Panc1 (cell line): ENCODE measurements around the gene CORO2A. TPM values are rescaled to one million over a fixed set of nuclear protein-coding genes. Genes with fewer than 3 reads are reported as not detected.

Source experiments
- ATAC-seq: fragments of 200-7000 bp; cut with Tn5 transposase; 2 replicates; pipeline ENCODE4 v1.9.1; 2020; ENCODE audit warnings: mild to moderate bottlenecking, moderate library complexity
- BruUV-seq: library from RNA; stranded (reverse); fragments of 400-500 nt; replicated peaks from 2 replicates; lab custom pipeline; 2021; lab: Mats Ljungman, UMichigan
- CTCF ChIA-PET: fragments of 300-600 bp; sonication (Branson Sonifier 250); formaldehyde crosslinking; loops from one replicate; lab custom pipeline; 2022; ENCODE audit warnings: antibody characterized with exemption; lab: Charles Lee
- POLR2A ChIA-PET: fragments of 300-600 bp; sonication (Branson Sonifier 250); formaldehyde crosslinking; loops from one replicate; lab custom pipeline; 2022; ENCODE audit warnings: antibody characterized with exemption; lab: Charles Lee
- DNase-seq: peaks from one replicate; pipeline ENCODE4 v3.0.0-alpha.2; 2010; ENCODE audit warnings: low read depth, low spot score
- H3K27ac ChIP-seq: 2 replicates; pipeline ENCODE4 v1.5.1; 2011; ENCODE audit warnings: mild to moderate bottlenecking, low read length, inconsistent platforms
- H3K27me3 ChIP-seq: fragments of 200-500 bp; sonication (Bioruptor generic); 2 replicates; pipeline ENCODE4 v1.6.0; 2014; ENCODE audit warnings: low read length, inconsistent platforms; ENCODE audit not compliant: control insufficient read depth, insufficient read depth
- H3K36me3 ChIP-seq: fragments of 200-500 bp; sonication (Bioruptor generic); 2 replicates; pipeline ENCODE4 v1.5.1; 2014; ENCODE audit warnings: inconsistent platforms, mild to moderate bottlenecking, low read length, moderate library complexity; ENCODE audit not compliant: control insufficient read depth, insufficient read depth
- H3K4me1 ChIP-seq: 2 replicates; pipeline ENCODE4 v1.5.1; 2011; ENCODE audit warnings: inconsistent platforms, mild to moderate bottlenecking, low read length, moderate library complexity; ENCODE audit not compliant: control insufficient read depth, insufficient read depth
- H3K4me3 ChIP-seq, 2 experiments: 2 replicates each; pipeline ENCODE4 v1.5.1; 2011 to 2012; ENCODE audit warnings: low read depth in 2 of 2, low read length in 2 of 2, mild to moderate bottlenecking in 2 of 2, inconsistent platforms in 1 of 2, moderate library complexity in 1 of 2
- H3K9me3 ChIP-seq: fragments of 200-500 bp; sonication (Bioruptor generic); 2 replicates; pipeline ENCODE4 v1.5.1; 2014; ENCODE audit warnings: low read depth, mild to moderate bottlenecking, inconsistent platforms, low read length, moderate library complexity; ENCODE audit not compliant: control insufficient read depth, insufficient read depth
- POLR2AphosphoS5 ChIP-seq: IDR thresholded peaks from 2 replicates; pipeline ENCODE4 v1.6.1; 2012; ENCODE audit warnings: mild to moderate bottlenecking, low read depth, low read length, moderate library complexity
- SIN3A ChIP-seq: IDR thresholded peaks from 2 replicates; pipeline ENCODE4 v1.6.1; 2012; ENCODE audit warnings: low read depth, mild to moderate bottlenecking, low read length, moderate library complexity, borderline replicate concordance; ENCODE audit not compliant: insufficient read depth
- TCF7L2 ChIP-seq: IDR thresholded peaks from 2 replicates; pipeline ENCODE4 v1.6.1; 2011; ENCODE audit warnings: mild to moderate bottlenecking, low read depth, low read length, inconsistent platforms
- in situ Hi-C: cut with HindIII; loops from 2 replicates; pipeline ENCODE4 v1.10.0; 2016; ENCODE audit warnings: low sequenced_read_pairs, low pct_unique_long_range_greater_than_20kb
- intact Hi-C: fragments of 100-400 bp; cut with micrococcal nuclease; formaldehyde crosslinking; loops from one replicate; pipeline ENCODE4 v1.10.0; 2022; ENCODE audit not compliant: unreplicated experiment
- total RNA-seq: library from RNA; stranded (reverse); gene quantifications from one replicate; pipeline ENCODE4 v1.2.1, GENCODE V29; 2021; ENCODE audit not compliant: unreplicated experiment
- TF ChIP-seq, protein P1 (sequence below): fragments of 450-650 bp; IDR thresholded peaks from 2 replicates; pipeline ENCODE4 v1.5.1; 2017; ENCODE audit warnings: mild to moderate bottlenecking
- TF ChIP-seq, protein P2 (sequence below), 2 experiments: IDR thresholded peaks; 2 replicates each; pipeline ENCODE4 v1.6.1; 2011 to 2012; ENCODE audit warnings: low read depth in 2 of 2, control low read depth in 1 of 2, low read length in 1 of 2, mild to moderate bottlenecking in 1 of 2, moderate library complexity in 1 of 2; ENCODE audit not compliant: insufficient read depth in 1 of 2

Gene CORO2A
- total RNA-seq, 1 experiment from 2014 or later: 2.0 TPM

DNA sequence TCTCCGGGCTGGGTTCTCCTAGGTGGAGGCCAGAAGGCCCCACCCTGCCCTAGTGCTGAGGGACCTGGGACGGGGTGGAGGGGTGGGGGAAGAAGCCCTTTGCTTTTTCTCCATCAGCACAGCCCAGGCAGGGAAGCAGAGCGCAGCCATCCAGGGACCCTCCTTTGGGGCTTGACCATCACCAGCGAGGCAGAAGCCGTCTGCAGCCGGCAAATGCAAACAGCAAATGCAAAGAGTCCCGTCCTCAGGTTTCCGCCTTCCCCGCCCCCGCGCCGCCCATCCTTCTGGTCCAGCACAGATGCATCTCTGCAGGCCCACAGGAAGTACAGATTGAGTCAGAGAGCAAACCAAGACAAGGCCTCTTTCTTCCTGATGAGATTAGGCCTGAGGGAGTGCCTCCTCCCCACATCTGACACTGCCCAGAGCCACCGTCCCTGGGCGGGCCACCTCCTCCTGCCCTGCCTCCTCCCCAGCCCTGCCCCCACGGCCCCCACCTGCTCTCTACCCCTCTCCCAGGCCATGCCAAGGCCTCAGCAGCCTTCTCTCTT, 23.4 kb downstream of the CORO2A start (continued):
- TF ChIP-seq SIN3A: no peak

DNA sequence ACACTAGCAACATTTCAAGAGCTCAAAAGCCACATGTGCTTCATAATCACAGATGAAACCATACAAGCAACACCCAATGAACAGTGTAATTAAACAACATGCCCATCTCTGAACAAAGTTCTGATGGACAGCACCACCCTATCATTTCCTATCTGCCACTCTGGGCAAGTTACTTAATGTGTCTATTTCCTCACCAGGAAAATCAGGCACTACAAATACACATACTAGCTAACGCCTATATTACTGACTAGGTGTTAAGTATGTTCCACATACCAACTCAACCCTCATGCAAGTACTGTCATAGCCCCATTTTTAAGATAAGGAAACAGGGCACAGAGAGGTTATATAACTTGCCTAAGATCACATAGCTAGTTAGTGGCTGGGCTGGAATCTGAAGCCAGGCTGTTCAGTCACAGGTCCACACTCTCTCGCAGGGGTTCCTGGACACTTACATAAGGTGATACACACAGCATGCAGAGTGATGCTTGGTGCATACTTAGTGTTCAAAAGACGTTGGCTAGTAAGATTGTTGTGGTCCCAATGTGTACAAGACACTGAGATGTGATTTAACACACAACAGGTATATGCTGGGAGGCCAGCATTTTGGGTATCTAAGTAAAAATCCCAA, 24.2 kb downstream of the CORO2A start:
- POLR2A ChIA-PET: no interaction called here
- peaks cover 22% of the 10 kb centered on the region for H3K4me1 ChIP-seq
- no peak overlapping the region for H3K4me3 ChIP-seq
- intact Hi-C loops (no loop called here), in situ Hi-C loops (no loop called here)
- DNase-seq (no peak), ATAC-seq (no peak)
- TF ChIP-seq POLR2AphosphoS5: no peak
- no peak for TF ChIP-seq TCF7L2
- TF ChIP-seq, protein P1, sequence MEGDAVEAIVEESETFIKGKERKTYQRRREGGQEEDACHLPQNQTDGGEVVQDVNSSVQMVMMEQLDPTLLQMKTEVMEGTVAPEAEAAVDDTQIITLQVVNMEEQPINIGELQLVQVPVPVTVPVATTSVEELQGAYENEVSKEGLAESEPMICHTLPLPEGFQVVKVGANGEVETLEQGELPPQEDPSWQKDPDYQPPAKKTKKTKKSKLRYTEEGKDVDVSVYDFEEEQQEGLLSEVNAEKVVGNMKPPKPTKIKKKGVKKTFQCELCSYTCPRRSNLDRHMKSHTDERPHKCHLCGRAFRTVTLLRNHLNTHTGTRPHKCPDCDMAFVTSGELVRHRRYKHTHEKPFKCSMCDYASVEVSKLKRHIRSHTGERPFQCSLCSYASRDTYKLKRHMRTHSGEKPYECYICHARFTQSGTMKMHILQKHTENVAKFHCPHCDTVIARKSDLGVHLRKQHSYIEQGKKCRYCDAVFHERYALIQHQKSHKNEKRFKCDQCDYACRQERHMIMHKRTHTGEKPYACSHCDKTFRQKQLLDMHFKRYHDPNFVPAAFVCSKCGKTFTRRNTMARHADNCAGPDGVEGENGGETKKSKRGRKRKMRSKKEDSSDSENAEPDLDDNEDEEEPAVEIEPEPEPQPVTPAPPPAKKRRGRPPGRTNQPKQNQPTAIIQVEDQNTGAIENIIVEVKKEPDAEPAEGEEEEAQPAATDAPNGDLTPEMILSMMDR: no peak
- TF ChIP-seq SIN3A: no peak
- TF ChIP-seq, protein P2, sequence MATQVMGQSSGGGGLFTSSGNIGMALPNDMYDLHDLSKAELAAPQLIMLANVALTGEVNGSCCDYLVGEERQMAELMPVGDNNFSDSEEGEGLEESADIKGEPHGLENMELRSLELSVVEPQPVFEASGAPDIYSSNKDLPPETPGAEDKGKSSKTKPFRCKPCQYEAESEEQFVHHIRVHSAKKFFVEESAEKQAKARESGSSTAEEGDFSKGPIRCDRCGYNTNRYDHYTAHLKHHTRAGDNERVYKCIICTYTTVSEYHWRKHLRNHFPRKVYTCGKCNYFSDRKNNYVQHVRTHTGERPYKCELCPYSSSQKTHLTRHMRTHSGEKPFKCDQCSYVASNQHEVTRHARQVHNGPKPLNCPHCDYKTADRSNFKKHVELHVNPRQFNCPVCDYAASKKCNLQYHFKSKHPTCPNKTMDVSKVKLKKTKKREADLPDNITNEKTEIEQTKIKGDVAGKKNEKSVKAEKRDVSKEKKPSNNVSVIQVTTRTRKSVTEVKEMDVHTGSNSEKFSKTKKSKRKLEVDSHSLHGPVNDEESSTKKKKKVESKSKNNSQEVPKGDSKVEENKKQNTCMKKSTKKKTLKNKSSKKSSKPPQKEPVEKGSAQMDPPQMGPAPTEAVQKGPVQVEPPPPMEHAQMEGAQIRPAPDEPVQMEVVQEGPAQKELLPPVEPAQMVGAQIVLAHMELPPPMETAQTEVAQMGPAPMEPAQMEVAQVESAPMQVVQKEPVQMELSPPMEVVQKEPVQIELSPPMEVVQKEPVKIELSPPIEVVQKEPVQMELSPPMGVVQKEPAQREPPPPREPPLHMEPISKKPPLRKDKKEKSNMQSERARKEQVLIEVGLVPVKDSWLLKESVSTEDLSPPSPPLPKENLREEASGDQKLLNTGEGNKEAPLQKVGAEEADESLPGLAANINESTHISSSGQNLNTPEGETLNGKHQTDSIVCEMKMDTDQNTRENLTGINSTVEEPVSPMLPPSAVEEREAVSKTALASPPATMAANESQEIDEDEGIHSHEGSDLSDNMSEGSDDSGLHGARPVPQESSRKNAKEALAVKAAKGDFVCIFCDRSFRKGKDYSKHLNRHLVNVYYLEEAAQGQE (IDR thresholded peaks at IDR 0.05; ENCODE audit: insufficient read depth in 1 of 2, low read depth in 2 of 2, low read length in 1 of 2): no peak
- no peaks in the 10 kb centered on the region for H3K27me3 ChIP-seq
- H3K36me3 ChIP-seq: no peaks in the 10 kb centered on the region
- no TSS peak for BruUV-seq
- CTCF ChIA-PET: no interaction called here
- no peaks in the 10 kb centered on the region for H3K9me3 ChIP-seq
- H3K27ac ChIP-seq: no peak overlapping the region

DNA sequence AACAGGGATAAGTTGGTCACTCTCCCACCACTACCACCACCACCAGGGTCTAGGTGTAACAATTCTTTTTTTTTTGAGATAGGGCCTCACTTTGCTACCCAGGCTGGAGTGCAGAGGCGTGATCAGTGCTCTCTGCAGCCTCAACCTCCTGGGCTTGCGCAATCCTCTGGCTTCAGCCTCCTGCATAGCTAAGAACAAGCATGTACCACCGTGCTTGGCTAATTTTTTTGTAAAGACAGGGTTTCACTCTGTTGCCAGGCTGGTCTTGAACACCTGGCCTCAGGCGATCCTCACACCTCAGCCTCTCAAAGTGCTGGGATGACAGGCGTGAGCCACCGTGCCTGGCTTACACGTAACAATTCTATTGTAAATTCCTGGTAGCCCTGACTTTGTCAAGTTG, 27.5 kb downstream of the CORO2A start:
- no peaks in the 10 kb centered on the region for H3K36me3 ChIP-seq
- ATAC-seq (no peak), DNase-seq (no peak)
- H3K4me3 ChIP-seq: no peak overlapping the region
- CTCF ChIA-PET: no interaction called here
- POLR2A ChIA-PET: no interaction called here
- H3K27ac ChIP-seq: no peak overlapping the region
- TF ChIP-seq, protein P1: no peak
- TF ChIP-seq TCF7L2 (no peak), SIN3A (no peak), POLR2AphosphoS5 (no peak)
- TF ChIP-seq, protein P2 (IDR thresholded peaks at IDR 0.05; ENCODE audit: insufficient read depth in 1 of 2, low read depth in 2 of 2, low read length in 1 of 2): no peak
- intact Hi-C loops: no loop called here
- no TSS peak for BruUV-seq
- H3K4me1 ChIP-seq: 0 out of 2 replicates have a peak, but pooled peaks cover 3% of the 10 kb centered on the region
- no peaks in the 10 kb centered on the region for H3K27me3 ChIP-seq
- in situ Hi-C loops: no loop called here
- no peaks in the 10 kb centered on the region for H3K9me3 ChIP-seq
